H1 (cell line): ENCODE results near the gene HTR1B. TPM values are rescaled to one million over a fixed set of nuclear protein-coding genes. Genes with fewer than 3 reads are reported as not detected.
A peak's percentile ranks its signal among the peaks of the same experiment; 100 is the strongest.

Source experiments
- CTCF ChIA-PET: fragments of 300-600 bp; sonication (Branson Sonifier 250); formaldehyde crosslinking; loops from one replicate; lab custom pipeline; 2021; ENCODE audit not compliant: partially characterized antibody; lab: Charles Lee
- POLR2A ChIA-PET: fragments of 300-600 bp; sonication (Branson Sonifier 250); formaldehyde crosslinking; loops from one replicate; lab custom pipeline; 2021; ENCODE audit warnings: inconsistent platforms; ENCODE audit not compliant: partially characterized antibody; lab: Charles Lee
- DNase-seq, 2 experiments: peaks; one replicate each; pipeline versions ENCODE4 v3.0.0 to v3.0.0-alpha.2; 2010 to 2022; ENCODE audit warnings: low spot score in 2 of 2, low read depth in 1 of 2, mixed read lengths in 1 of 2
- FAIRE-seq: peaks from 2 replicates; lab custom pipeline; 2011; peaks lifted over from hg19 to GRCh38; lab: Jason Lieb, UNC
- H2AFZ ChIP-seq: 2 replicates; pipeline ENCODE4 v1.8.1; 2012; ENCODE audit warnings: low read length, inconsistent platforms
- H2AK5ac ChIP-seq: 2 replicates; pipeline ENCODE4 v1.6.1; 2013; ENCODE audit warnings: low read depth, low read length
- H2BK120ac ChIP-seq: replicated peaks from 2 replicates; pipeline ENCODE3; 2013; ENCODE audit warnings: low read depth, low read length, inconsistent platforms
- H2BK12ac ChIP-seq: 2 replicates; pipeline ENCODE4 v1.6.1; 2013; ENCODE audit warnings: low read depth, low read length
- H2BK15ac ChIP-seq: 2 replicates; pipeline ENCODE4 v1.6.1; 2013; ENCODE audit warnings: low read length
- H2BK20ac ChIP-seq: 2 replicates; pipeline ENCODE4 v1.6.1; 2013; ENCODE audit warnings: low read length
- H2BK5ac ChIP-seq: 2 replicates; pipeline ENCODE4 v1.6.1; 2013; ENCODE audit warnings: low read depth, low read length
- H3K14ac ChIP-seq: 2 replicates; pipeline ENCODE4 v1.6.1; 2013; ENCODE audit warnings: inconsistent platforms; ENCODE audit not compliant: insufficient read length
- H3K18ac ChIP-seq: 2 replicates; pipeline ENCODE4 v1.6.1; 2013; ENCODE audit warnings: low read length; ENCODE audit errors: extremely low read depth
- H3K23ac ChIP-seq: 2 replicates; pipeline ENCODE4 v1.6.1; 2013; ENCODE audit warnings: inconsistent platforms; ENCODE audit not compliant: insufficient read length
- H3K23me2 ChIP-seq: 2 replicates; pipeline ENCODE4 v1.6.1; 2013; ENCODE audit warnings: low read depth, low read length
- H3K27ac ChIP-seq: 2 replicates; pipeline ENCODE4 v1.6.1; 2011; ENCODE audit warnings: low read depth, low read length, inconsistent platforms
- H3K27me3 ChIP-seq, 4 experiments: replicated peaks in 1 of 4; 1 replicate in 1 of 4; 2 replicates in 3 of 4; pipeline versions ENCODE4 v1.6.1 to v1.8.1; 2011 to 2013; ENCODE audit warnings: low read length in 3 of 4, mild to moderate bottlenecking in 3 of 4, inconsistent platforms in 2 of 4, mixed read lengths in 2 of 4, moderate library complexity in 1 of 4; ENCODE audit not compliant: control insufficient read depth in 3 of 4, insufficient read depth in 3 of 4; ENCODE audit errors: extremely low read depth in 1 of 4
- H3K36me3 ChIP-seq, 4 experiments: 2 replicates each; pipeline versions ENCODE4 v1.6.1 to v1.8.1; 2011 to 2013; ENCODE audit warnings: mild to moderate bottlenecking in 4 of 4, low read length in 3 of 4, moderate library complexity in 2 of 4, control low read depth in 1 of 4, inconsistent platforms in 1 of 4; ENCODE audit not compliant: insufficient read depth in 4 of 4, control insufficient read depth in 2 of 4
- H3K4ac ChIP-seq: replicated peaks from 2 replicates; pipeline ENCODE3; 2013; ENCODE audit warnings: low read length, low read depth, mixed read lengths, inconsistent platforms; ENCODE audit not compliant: insufficient read length
- H3K4me1 ChIP-seq, 4 experiments: replicated peaks in 1 of 4; 1 replicate in 1 of 4; 2 replicates in 3 of 4; pipeline versions ENCODE4 v1.6.1 to v1.8.1; 2011 to 2013; ENCODE audit warnings: low read length in 3 of 4, inconsistent platforms in 2 of 4, mixed read lengths in 1 of 4; ENCODE audit not compliant: insufficient read depth in 4 of 4, control insufficient read depth in 3 of 4
- H3K4me2 ChIP-seq, 2 experiments: 2 replicates each; pipeline versions ENCODE4 v1.6.1 to v1.8.1; 2011 to 2013; ENCODE audit warnings: low read depth in 2 of 2, low read length in 2 of 2, control low read depth in 1 of 2, inconsistent platforms in 1 of 2, mild to moderate bottlenecking in 1 of 2; ENCODE audit not compliant: insufficient read depth in 1 of 2
- H3K4me3 ChIP-seq, 4 experiments: fragments of 200-600, 300-600 bp in 1 of 4; sonication (generic), shearing (Covaris generic), sonication (Bioruptor Twin) in 1 of 4; 2 replicates each; pipeline versions ENCODE4 v1.5.1 to v1.8.1; 2011 to 2016; ENCODE audit warnings: low read length in 4 of 4, low read depth in 3 of 4, control low read depth in 2 of 4, inconsistent platforms in 2 of 4, mild to moderate bottlenecking in 2 of 4, mixed read lengths in 1 of 4, moderate library complexity in 1 of 4; ENCODE audit not compliant: insufficient read depth in 2 of 4; ENCODE audit errors: extremely low read depth in 1 of 4
- H3K56ac ChIP-seq: replicated peaks from 2 replicates; pipeline ENCODE3; 2013; ENCODE audit warnings: low read depth, mild to moderate bottlenecking, mixed read lengths, low read length, inconsistent platforms; ENCODE audit not compliant: insufficient read length
- H3K79me1 ChIP-seq: 2 replicates; pipeline ENCODE4 v1.6.1; 2013; ENCODE audit warnings: low read depth, low read length, control low read depth
- H3K79me2 ChIP-seq, 2 experiments: 2 replicates each; pipeline versions ENCODE4 v1.6.1 to v1.8.1; 2012 to 2013; ENCODE audit warnings: low read length in 2 of 2, mild to moderate bottlenecking in 2 of 2, inconsistent platforms in 1 of 2; ENCODE audit not compliant: insufficient read depth in 2 of 2, control insufficient read depth in 1 of 2
- H3K9ac ChIP-seq, 4 experiments: replicated peaks in 1 of 4; 1 replicate in 1 of 4; 2 replicates in 3 of 4; pipeline versions ENCODE4 v1.6.1 to v1.8.1; 2011 to 2013; ENCODE audit warnings: low read depth in 3 of 4, low read length in 3 of 4, control low read depth in 2 of 4, mild to moderate bottlenecking in 2 of 4, moderate library complexity in 2 of 4, inconsistent platforms in 1 of 4; ENCODE audit errors: extremely low read depth in 1 of 4
- H3K9me3 ChIP-seq, 2 experiments: 2 replicates each; pipeline versions ENCODE4 v1.6.1 to v1.8.1; 2012 to 2013; ENCODE audit warnings: mild to moderate bottlenecking in 2 of 2, moderate library complexity in 2 of 2, control low read depth in 1 of 2, inconsistent platforms in 1 of 2, low read depth in 1 of 2, low read length in 1 of 2, mixed read lengths in 1 of 2; ENCODE audit not compliant: insufficient read depth in 2 of 2
- H4K20me1 ChIP-seq, 2 experiments: replicated peaks in 1 of 2; 2 replicates each; pipeline versions ENCODE3 to v1.8.1; 2011 to 2013; ENCODE audit warnings: inconsistent platforms in 2 of 2, low read length in 2 of 2, mild to moderate bottlenecking in 1 of 2; ENCODE audit not compliant: insufficient read depth in 2 of 2, control insufficient read depth in 1 of 2
- H4K5ac ChIP-seq: 2 replicates; pipeline ENCODE4 v1.6.1; 2013; ENCODE audit warnings: low read length, low read depth, mixed read lengths, inconsistent platforms; ENCODE audit not compliant: insufficient read length
- H4K8ac ChIP-seq: 2 replicates; pipeline ENCODE4 v1.8.0; 2013; ENCODE audit warnings: mild to moderate bottlenecking, moderate library complexity, low read length, inconsistent platforms; ENCODE audit not compliant: insufficient read depth; ENCODE audit errors: extremely low read depth
- H4K91ac ChIP-seq: replicated peaks from 2 replicates; pipeline ENCODE3; 2013; ENCODE audit warnings: low read length, mixed read lengths, inconsistent platforms; ENCODE audit not compliant: insufficient read length
- BRCA1 ChIP-seq: IDR thresholded peaks from 2 replicates; pipeline ENCODE4 v1.6.1; 2012; ENCODE audit warnings: low read depth, low read length, improper control_type of control experiment
- CTBP2 ChIP-seq: IDR thresholded peaks from 2 replicates; pipeline ENCODE4 v1.7.0; 2011; ENCODE audit warnings: borderline replicate concordance, mild to moderate bottlenecking, moderate library complexity, mixed read lengths, low read length; ENCODE audit not compliant: insufficient read depth, insufficient read length
- EP300 ChIP-seq, 2 experiments: IDR thresholded peaks; 1 replicate in 1 of 2; 2 replicates in 1 of 2; pipeline ENCODE4 v1.6.1; 2011 to 2012; ENCODE audit warnings: low read depth in 2 of 2, low read length in 2 of 2, mild to moderate bottlenecking in 2 of 2, borderline replicate concordance in 1 of 2, inconsistent platforms in 1 of 2, moderate library complexity in 1 of 2
- RBBP5 ChIP-seq: IDR thresholded peaks from 2 replicates; pipeline ENCODE4 v1.7.1; 2012; ENCODE audit warnings: low read depth, mild to moderate bottlenecking, inconsistent platforms, low read length, moderate library complexity, borderline replicate concordance
- RNF2 ChIP-seq: fragments of 200-900, 300-1000 bp; sonication (generic); IDR thresholded peaks from 2 replicates; pipeline ENCODE4 v1.7.1; 2016; ENCODE audit warnings: borderline replicate concordance, low read depth, mild to moderate bottlenecking, antibody characterized with exemption, low read length; ENCODE audit not compliant: poor library complexity, severe bottlenecking; ENCODE audit errors: missing control alignments
- SIN3A ChIP-seq, 2 experiments: IDR thresholded peaks in 1 of 2; conservative IDR thresholded peaks in 1 of 2; 2 replicates each; pipeline ENCODE4 v1.6.1; 2011 to 2012; ENCODE audit warnings: low read length in 2 of 2, improper control_type of control experiment in 1 of 2, low read depth in 1 of 2, mild to moderate bottlenecking in 1 of 2
- SIRT6 ChIP-seq: IDR thresholded peaks from one replicate; pipeline ENCODE4 v1.7.1; 2012; ENCODE audit warnings: low read length, inconsistent platforms
- WGBS, 2 experiments: shearing (Covaris generic) in 1 of 2; methylation state at CpG; one replicate each; pipeline versions ENCODE4 v1.1.6 to v1.1.7; 2013 to 2015; ENCODE audit warnings: low lambda C conversion rate in 2 of 2, mixed read lengths in 2 of 2, inconsistent platforms in 1 of 2, low coverage in 1 of 2, missing lambda C conversion rate in 1 of 2; ENCODE audit not compliant: insufficient replicate concordance in 2 of 2, insufficient coverage in 1 of 2, insufficient read length in 1 of 2; ENCODE audit errors: extremely low coverage in 1 of 2, missing lambda C conversion rate in 1 of 2; 5-methylcytosine and 5-hydroxymethylcytosine counted together
- polyA plus RNA-seq, 7 experiments: library from polyadenylated mRNA; depleted of rRNA in 3 of 7; stranded (reverse) in 5 of 7; unstranded in 2 of 7; fragments of >200 nt in 5 of 7; fragments of 200-250 nt in 2 of 7; gene quantifications; 1 replicate in 5 of 7; 2 replicates in 1 of 7; 4 replicates in 1 of 7; pipeline versions ENCODE4 v1.2.1 to v1.2.3, GENCODE V29; 2011 to 2013; ENCODE audit warnings: missing spikeins in 2 of 7, mixed read lengths in 2 of 7
- total RNA-seq: library from RNA; stranded (reverse); fragmentation: NEBNext Ultra II Directional; extraction: Animal tissue kit (Norgen Biotek cat#: 25700); gene quantifications from 2 replicates; pipeline ENCODE4 v1.2.1, GENCODE V29; 2021
- TF ChIP-seq, protein P1 (sequence below), 3 experiments: IDR thresholded peaks; 1 replicate in 2 of 3; 2 replicates in 1 of 3; pipeline versions ENCODE4 v1.5.1 to v1.6.1; 2011; ENCODE audit warnings: low read length in 3 of 3, mild to moderate bottlenecking in 3 of 3, inconsistent platforms in 2 of 3, low read depth in 1 of 3, moderate library complexity in 1 of 3; ENCODE audit not compliant: insufficient read depth in 1 of 3; ENCODE audit errors: control extremely low read depth in 1 of 3
- TF ChIP-seq, protein P2 (sequence below): IDR thresholded peaks from 2 replicates; pipeline ENCODE4 v1.6.1; 2011; ENCODE audit warnings: low read length, improper control_type of control experiment

The HTR1B gene
- total and polyA plus RNA-seq, 2 of the 8 experiments (the other 6 are each of a cell fraction or from before 2014, with no cell fraction given) = 1.1 to 1.4 TPM

DNA sequence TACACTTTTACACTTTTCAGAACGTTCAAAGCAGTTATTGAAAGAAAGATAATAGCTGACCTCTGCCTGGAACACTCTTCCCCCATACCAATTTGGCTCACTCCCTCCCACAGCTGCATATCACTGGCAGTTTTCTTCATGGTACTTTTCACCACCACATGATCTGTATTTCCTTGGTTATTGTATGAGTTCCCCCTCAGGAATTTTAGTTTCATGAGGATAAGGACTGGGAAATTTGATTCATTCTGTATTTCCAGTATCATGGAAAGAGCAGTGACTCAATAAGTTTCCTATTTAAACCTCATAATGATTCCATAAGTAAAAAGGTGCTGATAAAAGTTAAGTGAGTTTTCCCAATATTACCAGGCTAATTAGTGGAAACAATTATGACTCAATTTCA, 16.0 kb downstream of the HTR1B start:
- Histone ChIP-seq H3K79me2 (no peaks in the 10 kb centered on the region), H4K20me1 (no peaks in the 10 kb centered on the region), H2BK20ac (no peak overlapping the region), H3K56ac (no peak overlapping the region), H3K23me2 (no peaks in the 10 kb centered on the region), H3K27me3 (no peaks in the 10 kb centered on the region), H3K9ac (no peak overlapping the region), H2BK15ac (no peak overlapping the region), H2BK5ac (no peak overlapping the region), H3K9me3 (no peaks in the 10 kb centered on the region), H3K23ac (no peak overlapping the region), H2BK12ac (no peak overlapping the region), H3K79me1 (no peaks in the 10 kb centered on the region), H3K4me1 (no peaks in the 10 kb centered on the region; a peak in 1 of 7 replicates), H4K8ac (no peak overlapping the region), H4K91ac (no peak overlapping the region), H3K18ac (no peak overlapping the region), H3K4me3 (no peak overlapping the region), H4K5ac (no peak overlapping the region), H3K36me3 (no peaks in the 10 kb centered on the region), H3K14ac (no peak overlapping the region), H2BK120ac (no peak overlapping the region), H3K4ac (no peak overlapping the region), H2AK5ac (no peak overlapping the region), H3K4me2 (no peak overlapping the region), H3K27ac (no peak overlapping the region), H2AFZ (peak overlapping the region; percentile 57; the same call in 1 of the 2 replicates)
- FAIRE-seq (no peak), DNase-seq (no peak)
- ChIA-PET POLR2A (no interaction called here), CTCF (interaction anchor here (1.0 to 1.7 kb wide), 3 partner anchors 13 to 181 kb away, joined by 3 read pairs; no protein-coding TSS in a partner anchor)
- WGBS, 2 experiments = 54% methylated on average over 1 of the region's 1 CpG; no CpG with 5 or more reads in 1 of the 2 experiments
- TF ChIP-seq CTBP2 = no peak
- TF ChIP-seq RBBP5 = no peak
- TF ChIP-seq, protein P1, sequence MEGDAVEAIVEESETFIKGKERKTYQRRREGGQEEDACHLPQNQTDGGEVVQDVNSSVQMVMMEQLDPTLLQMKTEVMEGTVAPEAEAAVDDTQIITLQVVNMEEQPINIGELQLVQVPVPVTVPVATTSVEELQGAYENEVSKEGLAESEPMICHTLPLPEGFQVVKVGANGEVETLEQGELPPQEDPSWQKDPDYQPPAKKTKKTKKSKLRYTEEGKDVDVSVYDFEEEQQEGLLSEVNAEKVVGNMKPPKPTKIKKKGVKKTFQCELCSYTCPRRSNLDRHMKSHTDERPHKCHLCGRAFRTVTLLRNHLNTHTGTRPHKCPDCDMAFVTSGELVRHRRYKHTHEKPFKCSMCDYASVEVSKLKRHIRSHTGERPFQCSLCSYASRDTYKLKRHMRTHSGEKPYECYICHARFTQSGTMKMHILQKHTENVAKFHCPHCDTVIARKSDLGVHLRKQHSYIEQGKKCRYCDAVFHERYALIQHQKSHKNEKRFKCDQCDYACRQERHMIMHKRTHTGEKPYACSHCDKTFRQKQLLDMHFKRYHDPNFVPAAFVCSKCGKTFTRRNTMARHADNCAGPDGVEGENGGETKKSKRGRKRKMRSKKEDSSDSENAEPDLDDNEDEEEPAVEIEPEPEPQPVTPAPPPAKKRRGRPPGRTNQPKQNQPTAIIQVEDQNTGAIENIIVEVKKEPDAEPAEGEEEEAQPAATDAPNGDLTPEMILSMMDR (IDR thresholded peaks at IDR 0.05; ENCODE audit: control extremely low read depth in 1 of 3, insufficient read depth in 1 of 3, low read depth in 1 of 3, low read length in 3 of 3) = no peak
- no peak for TF ChIP-seq SIN3A (conservative IDR thresholded peaks at IDR 0.05 in 1 of 2, IDR thresholded peaks at IDR 0.05 in 1 of 2; ENCODE audit: low read depth in 1 of 2, low read length in 2 of 2)
- TF ChIP-seq BRCA1 = no peak
- no peak for TF ChIP-seq SIRT6
- TF ChIP-seq EP300 (IDR thresholded peaks at IDR 0.05; ENCODE audit: borderline replicate concordance in 1 of 2, low read depth in 2 of 2, low read length in 2 of 2) = no peak
- TF ChIP-seq RNF2 = no peak
- TF ChIP-seq, protein P2, sequence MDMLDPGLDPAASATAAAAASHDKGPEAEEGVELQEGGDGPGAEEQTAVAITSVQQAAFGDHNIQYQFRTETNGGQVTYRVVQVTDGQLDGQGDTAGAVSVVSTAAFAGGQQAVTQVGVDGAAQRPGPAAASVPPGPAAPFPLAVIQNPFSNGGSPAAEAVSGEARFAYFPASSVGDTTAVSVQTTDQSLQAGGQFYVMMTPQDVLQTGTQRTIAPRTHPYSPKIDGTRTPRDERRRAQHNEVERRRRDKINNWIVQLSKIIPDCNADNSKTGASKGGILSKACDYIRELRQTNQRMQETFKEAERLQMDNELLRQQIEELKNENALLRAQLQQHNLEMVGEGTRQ = no peak
